Activated CD8-positive, alpha-beta memory T cell treated with anti-CD3 and anti-CD28 coated beads for 1 hour (primary cell): ENCODE results near the gene SMC6.

Source experiments
- DNase-seq, 2 donors: peaks; one replicate each; pipeline ENCODE4 v3.0.0-alpha.2; 2020; ENCODE audit warnings: low read depth in 1 of 2; ENCODE audit errors: extremely low read depth in 1 of 2

SMC6 gene

GRCh38 chr2:17763641-17764333 is 10.2 kb upstream of the SMC6 start:
- no peak for DNase-seq

DNA sequence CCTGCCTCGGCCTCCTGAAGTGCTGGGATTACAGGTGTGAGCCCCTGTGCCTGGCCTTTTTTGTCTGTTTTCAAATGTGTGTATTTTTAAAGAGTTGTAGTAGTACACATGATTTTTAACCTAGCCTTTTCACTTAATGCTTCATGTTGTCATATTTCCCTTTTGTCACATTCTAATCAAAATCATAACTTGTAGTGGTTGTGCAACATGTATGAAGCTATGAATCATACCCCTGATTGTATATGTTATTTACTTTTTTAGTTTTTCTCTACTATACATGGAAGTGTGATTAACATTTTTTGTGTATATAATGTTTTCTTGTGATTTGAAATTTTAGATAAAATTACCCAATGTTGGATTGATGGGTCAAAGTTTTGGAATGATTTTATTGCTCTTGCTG is 8.8 kb upstream of the SMC6 start:
- DNase-seq, result no peak

DNA sequence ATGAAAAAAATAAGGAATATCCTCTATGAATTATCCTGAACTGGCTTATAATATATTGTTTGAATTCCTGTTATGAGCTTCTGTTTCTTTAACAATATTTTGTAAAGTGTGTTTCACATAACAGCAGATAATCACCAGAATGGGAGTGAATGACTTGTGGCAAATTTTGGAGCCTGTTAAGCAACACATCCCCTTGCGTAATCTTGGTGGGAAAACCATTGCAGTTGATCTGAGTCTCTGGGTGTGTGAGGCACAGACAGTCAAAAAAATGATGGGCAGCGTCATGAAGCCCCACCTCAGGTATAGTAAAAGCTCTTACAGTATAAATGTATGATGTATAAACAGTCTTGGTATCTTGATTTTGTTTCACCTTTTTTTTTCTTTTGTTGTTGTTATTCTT is 6.2 kb upstream of the SMC6 start:
- no peak for DNase-seq

DNA sequence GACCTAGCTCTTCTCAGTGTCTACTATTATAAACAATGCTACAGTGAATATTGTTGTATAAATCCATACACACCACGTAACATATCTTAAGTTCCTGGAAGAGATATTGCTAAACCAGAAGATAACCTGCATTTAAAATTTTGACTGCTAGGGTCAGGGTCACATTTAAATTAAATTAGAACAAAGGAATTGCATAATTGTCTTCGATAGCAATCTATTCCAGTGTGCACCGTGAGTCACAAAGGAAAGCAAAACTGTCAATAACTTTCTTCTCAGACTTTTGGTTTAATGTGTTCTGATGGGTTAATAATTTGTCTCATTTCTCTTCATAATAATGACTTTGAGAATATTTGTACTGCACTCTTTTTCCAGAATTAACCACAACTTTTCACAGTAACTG is 4.5 kb upstream of the SMC6 start:
- DNase-seq, result no peak

- no peak for DNase-seq
Measured at GRCh38 chr2:17757321-17757720, 3.7 kb upstream of the SMC6 start.

- no peak for DNase-seq
Measured at GRCh38 chr2:17756668-17757067, 3.1 kb upstream of the SMC6 start.

- DNase-seq, result no peak
Measured at GRCh38 chr2:17754773-17755425, 1.3 kb upstream of the SMC6 start.

DNA sequence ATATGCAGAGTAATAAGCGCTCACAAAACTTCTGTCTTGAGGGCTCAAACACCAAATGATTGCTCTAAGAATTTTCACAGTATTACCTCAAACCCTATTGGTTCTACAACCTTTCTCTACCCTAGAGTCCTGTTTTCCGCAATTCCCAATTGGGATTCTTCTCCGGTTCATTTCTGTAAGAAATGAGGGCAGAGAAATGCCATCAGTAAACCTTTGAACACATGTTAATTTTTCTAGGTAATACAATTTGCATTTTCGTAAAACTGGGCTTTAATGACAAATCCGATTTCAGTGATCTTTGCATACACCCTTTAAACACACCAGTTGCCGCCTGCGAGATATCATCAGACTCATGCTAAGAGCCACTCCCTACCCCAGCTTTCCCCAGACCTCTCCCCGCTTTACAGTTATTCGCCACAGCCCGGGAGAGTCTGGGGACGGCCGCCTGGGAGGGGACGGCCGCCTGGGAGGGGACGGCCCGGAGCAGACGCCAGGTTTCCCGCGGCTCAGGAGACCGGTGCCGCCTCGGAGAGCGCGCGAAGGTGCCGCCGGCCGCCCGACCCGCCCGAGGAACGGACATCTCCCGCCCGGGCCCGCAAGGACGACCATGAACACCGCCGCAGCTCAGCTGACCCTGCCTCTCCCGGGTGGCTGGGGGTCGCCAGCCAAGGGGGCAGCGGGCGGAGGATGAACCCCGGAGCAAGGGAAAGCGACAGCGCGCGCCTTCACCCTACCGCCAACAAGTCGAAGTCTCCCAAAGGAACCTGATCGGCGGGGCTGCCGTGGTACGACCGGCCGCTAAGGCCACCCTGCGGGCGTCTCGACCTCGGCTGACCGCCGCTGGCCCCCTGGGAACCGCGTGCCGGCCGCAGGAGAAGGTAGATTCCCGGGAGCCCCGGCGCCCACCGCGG is 463 bp downstream of the SMC6 start:
- no peak for DNase-seq

GRCh38 chr2:17752246-17752645 is 1.4 kb downstream of the SMC6 start:
- no peak for DNase-seq

DNA sequence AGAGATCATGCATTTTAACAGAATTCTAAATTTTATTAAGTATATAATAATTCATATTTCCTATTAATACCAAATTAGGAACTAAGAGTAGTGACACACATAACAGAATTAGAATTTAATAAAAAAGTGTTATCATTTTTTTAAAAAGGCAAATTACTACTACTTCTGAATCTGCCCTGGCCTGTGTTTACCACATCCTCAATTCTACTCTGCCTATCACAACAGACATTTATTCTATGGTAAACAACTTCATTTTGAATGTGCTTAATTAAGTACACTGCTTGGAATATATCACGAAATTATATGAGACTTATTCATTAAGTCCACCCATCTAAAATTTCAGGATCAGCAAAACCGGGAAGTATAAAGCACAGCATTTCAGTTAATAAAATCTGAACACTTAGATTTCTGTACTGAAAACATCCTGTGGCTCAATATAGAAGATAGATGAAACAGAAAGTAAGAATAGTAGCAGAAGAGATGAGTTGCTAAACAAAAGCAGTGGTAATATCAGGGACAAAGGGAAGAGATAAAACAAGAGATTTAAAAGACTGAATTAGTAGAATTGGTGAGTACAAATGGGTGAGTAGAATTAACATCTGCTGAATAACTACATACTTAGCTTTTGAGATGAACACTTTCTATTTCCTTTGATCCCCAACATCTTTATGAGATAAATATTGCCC is 3.7 kb downstream of the SMC6 start:
- no peak for DNase-seq

GRCh38 chr2:17748745-17749144 is 4.9 kb downstream of the SMC6 start:
- no peak for DNase-seq

DNA sequence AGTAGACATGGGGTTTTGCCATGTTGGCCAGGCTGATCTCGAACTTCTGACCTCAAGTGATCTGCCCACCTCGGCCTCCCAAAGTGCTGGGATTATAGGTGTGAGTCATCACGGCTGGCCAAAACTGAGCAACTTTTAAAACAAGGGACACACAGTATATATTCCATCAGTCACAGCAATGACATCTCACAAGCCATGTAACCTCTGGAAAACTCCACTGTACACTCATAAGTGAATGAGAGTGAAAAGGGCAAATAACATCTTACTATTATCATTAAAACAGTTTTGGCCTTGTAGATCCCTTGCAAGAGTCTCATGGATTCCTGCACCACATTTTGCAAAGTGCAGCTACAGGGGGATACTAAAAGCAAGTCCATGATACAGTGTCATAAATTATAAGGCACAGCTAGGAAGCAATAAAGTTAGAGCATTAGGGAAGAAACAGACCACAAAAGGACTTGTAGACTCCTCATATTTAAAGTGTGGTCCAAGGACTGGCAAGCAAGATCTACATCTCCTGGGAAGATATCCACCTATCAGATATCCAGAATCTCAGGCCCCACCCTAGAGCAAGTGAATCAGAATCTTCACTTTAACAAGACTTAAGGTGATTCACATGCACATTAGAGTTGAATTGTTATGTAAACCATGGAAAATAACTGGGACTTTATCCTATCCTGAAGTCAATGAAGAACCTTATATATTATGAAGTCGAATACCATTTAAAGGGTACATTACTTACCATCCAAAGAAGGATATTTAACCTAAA is 5.7 kb downstream of the SMC6 start:
- DNase-seq, result no peak

DNA sequence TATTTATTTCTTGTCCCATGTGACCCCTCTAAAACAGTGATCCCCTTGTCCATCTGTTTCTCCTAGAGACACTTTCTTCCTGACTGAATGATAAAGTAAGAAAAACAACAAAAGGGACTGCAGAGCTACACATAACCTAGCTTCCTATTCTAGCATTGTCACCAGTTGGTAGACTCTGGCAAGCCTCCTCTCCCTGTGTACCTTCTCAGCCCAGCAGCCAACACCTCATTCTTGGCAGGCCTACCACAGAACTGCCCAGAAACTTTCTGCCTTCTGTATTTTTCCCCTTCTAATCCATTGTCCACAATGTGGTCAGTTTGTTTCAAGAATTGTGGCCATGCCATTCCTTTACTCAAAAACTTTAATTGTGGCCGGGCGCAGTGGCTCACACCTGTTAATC is 13.4 kb downstream of the SMC6 start:
- no peak for DNase-seq

- DNase-seq, result no peak
Measured at GRCh38 chr2:17736989-17737388, 16.6 kb downstream of the SMC6 start.

DNA sequence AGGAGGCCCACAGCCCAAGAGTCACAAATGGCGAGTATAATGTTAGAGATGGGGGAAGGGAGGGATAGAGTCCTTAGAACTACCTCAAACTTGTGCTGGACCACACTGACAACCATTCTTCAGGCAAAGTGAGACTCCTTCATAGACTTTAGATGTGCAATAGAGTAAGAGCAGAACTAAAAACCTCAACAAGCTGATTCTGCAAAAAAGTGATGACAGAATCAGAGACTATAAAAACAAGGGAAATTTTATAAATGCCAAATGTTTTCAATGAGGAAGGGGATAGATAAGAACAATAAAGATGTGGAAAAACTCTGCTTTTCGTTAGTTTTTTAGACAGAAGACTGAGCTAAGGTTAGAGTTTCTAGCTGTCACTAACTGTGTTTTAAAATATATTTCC is 17.7 kb downstream of the SMC6 start:
- DNase-seq, result no peak

DNA sequence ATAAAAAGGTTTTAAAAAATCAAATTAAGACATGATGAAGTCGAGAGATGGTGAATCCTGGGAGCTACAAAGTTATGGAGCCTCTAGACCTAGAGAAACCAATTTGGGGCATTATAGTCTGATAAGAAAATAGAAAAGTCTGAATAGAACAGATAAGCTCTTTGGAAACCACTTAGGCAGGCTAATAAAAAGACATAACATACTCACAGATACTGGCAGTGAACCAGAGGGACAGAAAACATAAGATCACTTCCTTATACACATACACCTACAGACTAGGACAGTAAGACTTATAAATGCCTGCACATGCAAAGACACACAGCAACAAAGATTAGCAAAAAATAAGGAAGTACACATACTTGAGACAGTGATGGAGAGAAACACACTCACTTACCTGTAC is 20.0 kb downstream of the SMC6 start:
- DNase-seq, result no peak

DNA sequence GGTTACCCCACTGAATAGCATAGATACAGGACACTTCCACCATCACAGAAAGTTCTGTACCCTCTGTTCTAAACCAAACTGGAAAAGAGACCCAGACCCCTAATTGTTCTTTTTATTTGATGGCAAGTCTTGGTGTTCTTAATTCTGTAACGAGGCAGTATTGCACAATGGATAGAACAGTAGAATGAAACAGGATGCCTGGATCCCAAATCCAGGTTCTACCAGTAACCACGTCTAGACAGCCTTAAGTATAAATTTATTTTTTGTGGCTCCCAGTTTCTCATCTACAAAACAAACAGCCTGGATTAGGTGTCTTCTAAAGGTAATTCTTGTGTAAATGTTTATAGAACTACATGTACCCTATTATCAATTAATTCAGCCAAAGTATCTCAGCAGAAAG is 23.7 kb downstream of the SMC6 start:
- DNase-seq, result no peak

GRCh38 chr2:17728210-17728609 is 25.4 kb downstream of the SMC6 start:
- DNase-seq, result no peak

DNA sequence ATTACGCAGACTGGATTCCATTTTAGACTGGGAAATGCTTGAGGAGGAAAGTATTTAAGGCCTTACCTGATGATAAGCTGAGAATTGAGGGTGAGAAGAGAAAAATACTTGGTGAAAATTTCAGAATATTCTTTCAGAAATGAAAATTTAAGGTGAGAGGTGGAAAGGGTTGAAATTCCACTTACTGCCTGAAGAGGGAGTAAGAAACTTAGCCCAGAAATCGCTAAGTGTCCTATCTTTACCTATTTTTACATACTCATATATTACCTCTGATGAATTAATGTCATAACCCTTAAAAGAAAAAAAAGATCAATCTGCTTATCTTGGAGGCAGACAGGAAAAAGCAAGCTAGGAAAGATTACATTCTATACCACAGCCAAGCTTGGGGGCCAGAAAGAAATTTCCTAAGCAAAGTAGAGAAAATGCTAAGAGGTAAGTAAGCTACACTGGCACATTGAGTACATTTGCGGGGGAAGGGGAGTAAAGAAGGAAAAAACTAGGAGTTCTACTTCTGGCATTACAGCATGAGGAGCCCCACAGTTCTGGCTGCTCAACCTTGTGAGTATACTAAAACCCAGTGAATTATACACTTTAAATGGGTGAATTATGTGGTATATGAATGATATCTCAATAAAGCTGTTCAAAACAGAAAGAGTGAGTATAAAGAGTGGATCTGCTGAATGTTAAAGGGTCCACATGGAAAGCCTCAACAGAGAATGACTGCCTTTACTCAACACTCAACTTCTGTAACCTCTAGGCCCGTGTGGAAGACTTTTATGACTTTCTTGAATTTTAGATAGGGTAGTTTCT is 33.8 kb downstream of the SMC6 start:
- no peak for DNase-seq

GRCh38 chr2:17718689-17719088 is 34.9 kb downstream of the SMC6 start:
- DNase-seq, result no peak
